ENCODE measurements around the gene CD8B.

GRCh38 chr2:86808315-86809161 is 53.1 kb downstream of the CD8B start:
- TF ChIP-seq CTCF (IDR thresholded peaks at IDR 0.05; ENCODE audit: control extremely low read depth in 1 of 3, insufficient read depth in 1 of 3, low read depth in 1 of 3, low read length in 3 of 3) (peak; percentile 83 to 94 (median 85)), MAFK (IDR thresholded peaks at IDR 0.05; ENCODE audit: low read depth, low read length) (no peak), EZH2 (IDR thresholded peaks at IDR 0.05; ENCODE audit: low read depth, low read length, severe bottlenecking) (no peak), JUND (IDR thresholded peaks at IDR 0.05; ENCODE audit: low read length) (no peak), SIN3A (conservative IDR thresholded peaks at IDR 0.05 in 1 of 2, IDR thresholded peaks at IDR 0.05 in 1 of 2; ENCODE audit: low read depth in 1 of 2, low read length in 2 of 2) (peak in 1 of 2 experiments; percentile 76; a peak in 2 of 4 replicates), EP300 (IDR thresholded peaks at IDR 0.05; ENCODE audit: borderline replicate concordance in 1 of 2, low read depth in 2 of 2, low read length in 2 of 2) (no peak), POLR2AphosphoS5 (IDR thresholded peaks at IDR 0.05; ENCODE audit: low read depth, low read length) (no peak)

Data from H1 (cell line).